ENCODE measurements around the gene HDGFL3.

Gene HDGFL3

GRCh38 chr15:83207009-83207659 lies 489 bp downstream of the HDGFL3 start:
- Mint-ChIP-seq H3K27me3 (peaks cover 41% of the 10 kb centered on the region), H3K4me1 (peaks cover 5% of the 10 kb centered on the region), H3K27ac (ENCODE audit: low read depth) (no peak overlapping the region), H3K4me3 (peak overlapping the region; percentile 79), H3K36me3 (ENCODE audit: insufficient read depth) (no peaks in the 10 kb centered on the region), H3K9me3 (no peaks in the 10 kb centered on the region)
- no peak for DNase-seq (ENCODE audit: low spot score in 2 of 2)
- no peak for ATAC-seq (replicated peaks; ENCODE audit: extremely low read depth, poor library complexity, severe bottlenecking)

GRCh38 chr15:83206526-83207008 lies 1.1 kb downstream of the HDGFL3 start:
- Mint-ChIP-seq H3K4me3 (peak overlapping the region; percentile 79), H3K27ac (ENCODE audit: low read depth) (no peak overlapping the region), H3K27me3 (peaks cover 47% of the 10 kb centered on the region), H3K4me1 (peaks cover 5% of the 10 kb centered on the region), H3K9me3 (no peaks in the 10 kb centered on the region), H3K36me3 (ENCODE audit: insufficient read depth) (no peaks in the 10 kb centered on the region)
- ATAC-seq (replicated peaks; ENCODE audit: extremely low read depth, poor library complexity, severe bottlenecking) (no peak), DNase-seq (ENCODE audit: low spot score in 2 of 2) (no peak)

- ATAC-seq (replicated peaks; ENCODE audit: extremely low read depth, poor library complexity, severe bottlenecking) (no peak), DNase-seq (ENCODE audit: low spot score in 2 of 2) (no peak)
- Mint-ChIP-seq H3K4me1 (peaks cover 5% of the 10 kb centered on the region), H3K27ac (ENCODE audit: low read depth) (no peak overlapping the region), H3K9me3 (no peaks in the 10 kb centered on the region), H3K4me3 (peak overlapping the region; percentile 79), H3K27me3 (peaks cover 49% of the 10 kb centered on the region), H3K36me3 (ENCODE audit: insufficient read depth) (no peaks in the 10 kb centered on the region)
Measured at GRCh38 chr15:83205725-83206324, 1.8 kb downstream of the HDGFL3 start.

GRCh38 chr15:83204697-83205096 lies 2.9 kb downstream of the HDGFL3 start:
- Mint-ChIP-seq H3K9me3 (no peaks in the 10 kb centered on the region), H3K4me1 (peaks cover 5% of the 10 kb centered on the region), H3K36me3 (ENCODE audit: insufficient read depth) (no peaks in the 10 kb centered on the region), H3K4me3 (no peak overlapping the region), H3K27me3 (peaks cover 49% of the 10 kb centered on the region), H3K27ac (ENCODE audit: low read depth) (no peak overlapping the region)
- no peak for DNase-seq (ENCODE audit: low spot score in 2 of 2)
- ATAC-seq (replicated peaks; ENCODE audit: extremely low read depth, poor library complexity, severe bottlenecking), result no peak

- no peak overlapping the region for H3K27ac Mint-ChIP-seq (ENCODE audit: low read depth)
- H3K9me3 Mint-ChIP-seq, result no peaks in the 10 kb centered on the region
- peaks cover 5% of the 10 kb centered on the region for H3K4me1 Mint-ChIP-seq
- no peak for DNase-seq (ENCODE audit: low spot score in 2 of 2)
- H3K4me3 Mint-ChIP-seq, result no peak overlapping the region
- no peaks in the 10 kb centered on the region for H3K36me3 Mint-ChIP-seq (ENCODE audit: insufficient read depth)
- ATAC-seq (replicated peaks; ENCODE audit: extremely low read depth, poor library complexity, severe bottlenecking), result no peak
- peaks cover 49% of the 10 kb centered on the region for H3K27me3 Mint-ChIP-seq
Measured at GRCh38 chr15:83203543-83203942, 4.1 kb downstream of the HDGFL3 start.

GRCh38 chr15:83200589-83200988 lies 7.0 kb downstream of the HDGFL3 start:
- Mint-ChIP-seq H3K4me3 (no peak overlapping the region), H3K27me3 (peaks cover 36% of the 10 kb centered on the region), H3K36me3 (ENCODE audit: insufficient read depth) (peaks cover 1% of the 10 kb centered on the region), H3K9me3 (no peaks in the 10 kb centered on the region), H3K27ac (ENCODE audit: low read depth) (no peak overlapping the region), H3K4me1 (no peaks in the 10 kb centered on the region)
- DNase-seq (ENCODE audit: low spot score in 2 of 2) (no peak), ATAC-seq (replicated peaks; ENCODE audit: extremely low read depth, poor library complexity, severe bottlenecking) (no peak)

- DNase-seq (ENCODE audit: low spot score in 2 of 2) (no peak), ATAC-seq (replicated peaks; ENCODE audit: extremely low read depth, poor library complexity, severe bottlenecking) (no peak)
- Mint-ChIP-seq H3K27ac (ENCODE audit: low read depth) (no peak overlapping the region), H3K4me1 (no peaks in the 10 kb centered on the region), H3K36me3 (ENCODE audit: insufficient read depth) (peaks cover 1% of the 10 kb centered on the region), H3K4me3 (no peak overlapping the region), H3K9me3 (no peaks in the 10 kb centered on the region), H3K27me3 (peaks cover 40% of the 10 kb centered on the region)
Measured at GRCh38 chr15:83200162-83200561, 7.5 kb downstream of the HDGFL3 start.

GRCh38 chr15:83199288-83199687 lies 8.3 kb downstream of the HDGFL3 start:
- H3K9me3 Mint-ChIP-seq, result no peaks in the 10 kb centered on the region
- no peak for ATAC-seq (replicated peaks; ENCODE audit: extremely low read depth, poor library complexity, severe bottlenecking)
- no peaks in the 10 kb centered on the region for H3K4me1 Mint-ChIP-seq
- no peak overlapping the region for H3K27ac Mint-ChIP-seq (ENCODE audit: low read depth)
- peaks cover 41% of the 10 kb centered on the region for H3K27me3 Mint-ChIP-seq
- no peak for DNase-seq (ENCODE audit: low spot score in 2 of 2)
- no peak overlapping the region for H3K4me3 Mint-ChIP-seq
- H3K36me3 Mint-ChIP-seq (ENCODE audit: insufficient read depth), result peaks cover 1% of the 10 kb centered on the region

GRCh38 chr15:83198476-83198875 lies 9.1 kb downstream of the HDGFL3 start:
- Mint-ChIP-seq H3K4me1 (no peaks in the 10 kb centered on the region), H3K4me3 (no peak overlapping the region), H3K27ac (ENCODE audit: low read depth) (no peak overlapping the region)

GRCh38 chr15:83194528-83194927 lies 13.1 kb downstream of the HDGFL3 start:
- Mint-ChIP-seq H3K27ac (ENCODE audit: low read depth) (no peak overlapping the region), H3K36me3 (ENCODE audit: insufficient read depth) (peaks cover 1% of the 10 kb centered on the region), H3K9me3 (no peaks in the 10 kb centered on the region), H3K27me3 (peaks cover 32% of the 10 kb centered on the region), H3K4me3 (no peak overlapping the region), H3K4me1 (no peaks in the 10 kb centered on the region)
- no peak for ATAC-seq (replicated peaks; ENCODE audit: extremely low read depth, poor library complexity, severe bottlenecking)
- DNase-seq (ENCODE audit: low spot score in 2 of 2), result no peak

More at GRCh38 chr15:83198476-83198875, 9.1 kb downstream of the HDGFL3 start:
- no peak for DNase-seq (ENCODE audit: low spot score in 2 of 2)
- Mint-ChIP-seq H3K9me3 (no peaks in the 10 kb centered on the region), H3K36me3 (ENCODE audit: insufficient read depth) (peaks cover 1% of the 10 kb centered on the region), H3K27me3 (peaks cover 41% of the 10 kb centered on the region)
- no peak for ATAC-seq (replicated peaks; ENCODE audit: extremely low read depth, poor library complexity, severe bottlenecking)

- no peaks in the 10 kb centered on the region for H3K4me1 Mint-ChIP-seq
- peaks cover 1% of the 10 kb centered on the region for H3K36me3 Mint-ChIP-seq (ENCODE audit: insufficient read depth)
- DNase-seq (ENCODE audit: low spot score in 2 of 2) (no peak), ATAC-seq (replicated peaks; ENCODE audit: extremely low read depth, poor library complexity, severe bottlenecking) (no peak)
- no peak overlapping the region for H3K4me3 Mint-ChIP-seq
- H3K27me3 Mint-ChIP-seq, result peaks cover 32% of the 10 kb centered on the region
- H3K9me3 Mint-ChIP-seq, result no peaks in the 10 kb centered on the region
- H3K27ac Mint-ChIP-seq (ENCODE audit: low read depth), result no peak overlapping the region
Measured at GRCh38 chr15:83193721-83194120, 13.9 kb downstream of the HDGFL3 start.

- Mint-ChIP-seq H3K27me3 (peaks cover 32% of the 10 kb centered on the region), H3K9me3 (no peaks in the 10 kb centered on the region), H3K27ac (ENCODE audit: low read depth) (no peak overlapping the region), H3K36me3 (ENCODE audit: insufficient read depth) (peaks cover 1% of the 10 kb centered on the region), H3K4me3 (no peak overlapping the region), H3K4me1 (no peaks in the 10 kb centered on the region)
- DNase-seq (ENCODE audit: low spot score in 2 of 2), result no peak
- ATAC-seq (replicated peaks; ENCODE audit: extremely low read depth, poor library complexity, severe bottlenecking), result no peak
Measured at GRCh38 chr15:83192742-83193141, 14.9 kb downstream of the HDGFL3 start.

- DNase-seq (ENCODE audit: low spot score in 2 of 2), result no peak
- Mint-ChIP-seq H3K27me3 (peaks cover 31% of the 10 kb centered on the region), H3K4me1 (no peaks in the 10 kb centered on the region), H3K4me3 (no peak overlapping the region), H3K27ac (ENCODE audit: low read depth) (no peak overlapping the region), H3K36me3 (ENCODE audit: insufficient read depth) (no peaks in the 10 kb centered on the region), H3K9me3 (no peaks in the 10 kb centered on the region)
- no peak for ATAC-seq (replicated peaks; ENCODE audit: extremely low read depth, poor library complexity, severe bottlenecking)
Measured at GRCh38 chr15:83190450-83190849, 17.2 kb downstream of the HDGFL3 start.
